H54 (cell line): Measurements from ENCODE around the gene PRKCE.

Source experiments
- DNase-seq: peaks from one replicate; pipeline ENCODE4 v3.0.0; 2011; ENCODE audit warnings: low spot score, mixed read lengths; ENCODE audit not compliant: insufficient read length
- FAIRE-seq: peaks from 3 replicates; lab custom pipeline; 2011; peaks lifted over from hg19 to GRCh38; lab: Jason Lieb, UNC
- POLR2A ChIP-seq: IDR thresholded peaks from 2 replicates; pipeline ENCODE4 v1.6.1; 2011; ENCODE audit warnings: low read depth, mild to moderate bottlenecking, low read length

The PRKCE gene

GRCh38 chr2:45651415-45652089, at the start of gene PRKCE:
PRKCE (plus strand) TSS chr2:45651675.
- TF ChIP-seq POLR2A: peak; percentile 7; the same call in 1 of the 2 replicates
- DNase-seq: peak; percentile 79

GRCh38 chr2:45602624-45603023, 48.9 kb upstream of the PRKCE start:
- DNase-seq: no peak
- no peak for TF ChIP-seq POLR2A
- FAIRE-seq: no peak

More at GRCh38 chr2:45651415-45652089, at the start of gene PRKCE:
- FAIRE-seq: no peak

- peak; percentile 72 for FAIRE-seq
- DNase-seq: no peak
- TF ChIP-seq POLR2A: no peak
Observed at GRCh38 chr2:45605116-45605515, 46.4 kb upstream of the PRKCE start.

GRCh38 chr2:45606796-45607195, 44.7 kb upstream of the PRKCE start:
- TF ChIP-seq POLR2A: no peak
- FAIRE-seq: no peak
- no peak for DNase-seq

GRCh38 chr2:45607701-45608100, 43.8 kb upstream of the PRKCE start:
- FAIRE-seq: peak; percentile 80
- no peak for DNase-seq
- no peak for TF ChIP-seq POLR2A

GRCh38 chr2:45610281-45611019, 41.0 kb upstream of the PRKCE start:
- DNase-seq: peak; percentile 34
- TF ChIP-seq POLR2A: no peak
- peak; percentile 91 for FAIRE-seq

GRCh38 chr2:45611020-45611859, 40.2 kb upstream of the PRKCE start, which contains the start of gene SRBD1:
SRBD1 (minus strand) TSS chr2:45611267; CDS start chr2:45605441, 5,826 bp downstream.
- peak; percentile 85 for TF ChIP-seq POLR2A
- DNase-seq (peak; percentile 87), FAIRE-seq (peak; percentile 98)

- DNase-seq (no peak), FAIRE-seq (no peak)
- no peak for TF ChIP-seq POLR2A
Observed at GRCh38 chr2:45612285-45612684, 39.2 kb upstream of the PRKCE start.

GRCh38 chr2:45612731-45613130, 38.7 kb upstream of the PRKCE start:
- DNase-seq (no peak), FAIRE-seq (no peak)
- TF ChIP-seq POLR2A: no peak

GRCh38 chr2:45614330-45614729, 37.1 kb upstream of the PRKCE start:
- DNase-seq (no peak), FAIRE-seq (no peak)
- no peak for TF ChIP-seq POLR2A

- FAIRE-seq (no peak), DNase-seq (no peak)
- no peak for TF ChIP-seq POLR2A
Observed at GRCh38 chr2:45614871-45615415, 36.5 kb upstream of the PRKCE start.

- no peak for DNase-seq
- TF ChIP-seq POLR2A: no peak
- FAIRE-seq: peak; percentile 89
Observed at GRCh38 chr2:45616658-45617411, 34.6 kb upstream of the PRKCE start.

GRCh38 chr2:45617496-45617895, 34.0 kb upstream of the PRKCE start:
- DNase-seq (no peak), FAIRE-seq (peak; percentile 58)
- TF ChIP-seq POLR2A: no peak
